HG03457 (cell line): Measurements from ENCODE around the gene SCT.

ENCODE experiments used
- ATAC-seq: cut with Tn5 transposase; IDR thresholded peaks from one replicate; pipeline ENCODE4 v1.9.1; 2021; ENCODE audit warnings: moderate number of reproducible peaks; ENCODE audit not compliant: unreplicated experiment

Gene SCT

GRCh38 chr11:589798-590197, 37.2 kb downstream of the SCT start:
- ATAC-seq: no peak

GRCh38 chr11:587978-588380, 39.0 kb downstream of the SCT start:
- no peak for ATAC-seq

- ATAC-seq: no peak
These were observed 39.4 kb downstream of the SCT start for GRCh38 chr11:587546-587945.

GRCh38 chr11:586376-587316, 40.3 kb downstream of the SCT start:
- no peak for ATAC-seq

- no peak for ATAC-seq
These were observed 42.7 kb downstream of the SCT start for GRCh38 chr11:584287-584686.

GRCh38 chr11:581752-582151, 45.2 kb downstream of the SCT start:
- ATAC-seq: no peak

- ATAC-seq: no peak
These were observed 45.6 kb downstream of the SCT start for GRCh38 chr11:581342-581741.

GRCh38 chr11:579830-580601, 47.0 kb downstream of the SCT start:
- no peak for ATAC-seq

- no peak for ATAC-seq
These were observed 48.5 kb downstream of the SCT start for GRCh38 chr11:578276-579035.

- ATAC-seq: no peak
These were observed 49.4 kb downstream of the SCT start for GRCh38 chr11:577611-577894.

GRCh38 chr11:576811-577610, 50.0 kb downstream of the SCT start:
- no peak for ATAC-seq
